Subcutaneous abdominal adipose tissue (tissue), 5 donors: ENCODE results near the gene BTBD17.

Experiments
- H3K27ac ChIP-seq: one replicate; pipeline ENCODE4 v1.7.0; 2013; ENCODE audit warnings: low read depth, mild to moderate bottlenecking, inconsistent platforms, low read length, moderate library complexity
- H3K27me3 ChIP-seq, 5 donors: one replicate each; pipeline ENCODE4 v1.7.0; 2013; ENCODE audit warnings: low read length in 5 of 5, inconsistent platforms in 1 of 5; ENCODE audit not compliant: control insufficient read depth in 5 of 5, insufficient read depth in 4 of 5
- H3K36me3 ChIP-seq, 5 donors: one replicate each; pipeline ENCODE4 v1.7.0; 2013; ENCODE audit warnings: low read length in 5 of 5; ENCODE audit not compliant: control insufficient read depth in 5 of 5, insufficient read depth in 5 of 5
- H3K4me1 ChIP-seq, 5 donors: one replicate each; pipeline ENCODE4 v1.7.0; 2013; ENCODE audit warnings: low read length in 5 of 5, mild to moderate bottlenecking in 3 of 5, moderate library complexity in 1 of 5; ENCODE audit not compliant: control insufficient read depth in 5 of 5, insufficient read depth in 5 of 5
- H3K4me3 ChIP-seq, 5 donors: one replicate each; pipeline ENCODE4 v1.7.0; 2013; ENCODE audit warnings: low read length in 5 of 5, low read depth in 1 of 5
- H3K9ac ChIP-seq, 5 donors: one replicate each; pipeline ENCODE4 v1.7.0; 2013; ENCODE audit warnings: low read length in 5 of 5, mild to moderate bottlenecking in 4 of 5, moderate library complexity in 3 of 5
- H3K9me3 ChIP-seq, 5 donors: one replicate each; pipeline ENCODE4 v1.7.0; 2013; ENCODE audit warnings: low read length in 5 of 5; ENCODE audit not compliant: control insufficient read depth in 5 of 5
- donor health status: healthy.
- donor health status: healthy.
- donor health status: healthy.
- donor health status: healthy.
- donor health status: healthy.

The BTBD17 gene

GRCh38 chr17:74389084-74389753 is 27.6 kb upstream of the BTBD17 start:
- H3K4me1 ChIP-seq, result peaks cover 5 to 44% (median 43%) of the 10 kb centered on the region in 5 donors
- peaks cover 0 to 3% (median 0%) of the 10 kb centered on the region in 5 donors for H3K9me3 ChIP-seq
- no peaks in the 10 kb centered on the region for H3K27me3 ChIP-seq
- no peak overlapping the region for H3K4me3 ChIP-seq
- no peak overlapping the region for H3K27ac ChIP-seq
- H3K9ac ChIP-seq, result no peak overlapping the region
- no peaks in the 10 kb centered on the region for H3K36me3 ChIP-seq

- peak overlapping the region in 1 of 5 donors; percentile 44 for H3K9ac ChIP-seq
- no peaks in the 10 kb centered on the region for H3K27me3 ChIP-seq
- H3K36me3 ChIP-seq, result no peaks in the 10 kb centered on the region
- no peak overlapping the region for H3K27ac ChIP-seq
- peaks cover 3 to 30% (median 27%) of the 10 kb centered on the region in 5 donors for H3K4me1 ChIP-seq
- peaks cover 0 to 2% (median 0%) of the 10 kb centered on the region in 5 donors for H3K9me3 ChIP-seq
- H3K4me3 ChIP-seq, result no peak overlapping the region
These were observed 25.9 kb upstream of the BTBD17 start for GRCh38 chr17:74387365-74388218.

- Histone ChIP-seq H3K4me1 (peaks cover 0 to 18% (median 15%) of the 10 kb centered on the region in 5 donors), H3K27ac (no peak overlapping the region), H3K4me3 (no peak overlapping the region), H3K9me3 (no peaks in the 10 kb centered on the region), H3K27me3 (no peaks in the 10 kb centered on the region), H3K36me3 (no peaks in the 10 kb centered on the region), H3K9ac (no peak overlapping the region)
These were observed 24.7 kb upstream of the BTBD17 start for GRCh38 chr17:74386386-74386785.

DNA sequence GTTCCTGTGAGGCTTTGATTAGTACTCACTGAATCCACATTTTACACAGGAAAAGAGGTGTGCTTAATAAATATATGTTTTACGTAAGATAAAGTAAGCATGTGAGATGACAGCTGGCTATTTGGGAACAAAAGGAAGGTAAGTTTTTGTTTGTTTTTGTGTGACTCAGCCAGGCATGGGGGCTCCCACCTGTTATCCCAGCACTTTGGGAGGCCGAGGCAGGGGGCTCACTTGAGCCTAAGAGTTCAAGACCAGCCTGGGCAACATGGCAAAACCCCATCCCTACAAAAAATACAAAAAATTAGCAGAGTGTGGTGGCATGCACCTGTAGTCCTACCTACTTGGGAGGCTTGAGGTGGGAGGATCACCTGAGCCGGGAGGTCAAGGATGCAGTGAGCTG is 23.5 kb upstream of the BTBD17 start:
- H3K9me3 ChIP-seq, result no peaks in the 10 kb centered on the region
- no peaks in the 10 kb centered on the region for H3K36me3 ChIP-seq
- peaks cover 0 to 15% (median 13%) of the 10 kb centered on the region in 5 donors for H3K4me1 ChIP-seq
- no peak overlapping the region for H3K27ac ChIP-seq
- H3K27me3 ChIP-seq, result no peaks in the 10 kb centered on the region
- no peak overlapping the region for H3K9ac ChIP-seq
- no peak overlapping the region for H3K4me3 ChIP-seq

DNA sequence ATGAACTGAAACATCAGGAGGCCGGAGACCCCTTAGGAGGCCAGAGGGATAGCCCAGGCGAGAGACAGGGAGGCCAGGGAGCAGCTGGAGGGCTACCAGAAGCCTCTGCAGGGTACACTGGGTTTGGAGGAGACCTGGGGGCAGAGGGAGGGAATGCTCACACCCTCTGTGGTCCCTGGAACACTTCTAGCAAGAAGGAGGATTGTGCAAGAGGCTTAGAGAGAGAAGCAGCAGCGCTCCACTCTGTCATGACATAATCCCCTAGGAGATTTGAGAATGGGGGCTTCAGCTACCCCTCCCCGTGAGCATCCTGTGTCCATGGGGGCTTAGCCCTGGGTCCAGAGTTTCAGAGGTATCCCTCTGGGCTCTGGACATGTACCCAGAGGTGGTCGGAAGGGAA is 21.5 kb upstream of the BTBD17 start:
- Histone ChIP-seq H3K4me3 (no peak overlapping the region), H3K4me1 (peaks cover 0 to 26% (median 23%) of the 10 kb centered on the region in 5 donors), H3K27ac (no peak overlapping the region), H3K27me3 (no peaks in the 10 kb centered on the region), H3K9ac (peak overlapping the region in 1 of 5 donors; percentile 35), H3K36me3 (no peaks in the 10 kb centered on the region), H3K9me3 (no peaks in the 10 kb centered on the region)

- Histone ChIP-seq H3K9ac (no peak overlapping the region), H3K36me3 (no peaks in the 10 kb centered on the region), H3K27me3 (no peaks in the 10 kb centered on the region), H3K27ac (no peak overlapping the region), H3K4me1 (peaks cover 0 to 17% (median 14%) of the 10 kb centered on the region in 5 donors), H3K4me3 (no peak overlapping the region), H3K9me3 (no peaks in the 10 kb centered on the region)
These were observed 19.5 kb upstream of the BTBD17 start for GRCh38 chr17:74380959-74381808.

GRCh38 chr17:74380086-74380958 is 18.7 kb upstream of the BTBD17 start:
- H3K4me3 ChIP-seq, result peak overlapping the region in 2 of 5 donors; percentile 49 to 55
- no peaks in the 10 kb centered on the region for H3K27me3 ChIP-seq
- H3K4me1 ChIP-seq, result peaks cover 0 to 15% (median 11%) of the 10 kb centered on the region in 5 donors
- H3K9me3 ChIP-seq, result no peaks in the 10 kb centered on the region
- peak overlapping the region in 1 of 5 donors; percentile 31 for H3K9ac ChIP-seq
- H3K27ac ChIP-seq, result no peak overlapping the region
- no peaks in the 10 kb centered on the region for H3K36me3 ChIP-seq

DNA sequence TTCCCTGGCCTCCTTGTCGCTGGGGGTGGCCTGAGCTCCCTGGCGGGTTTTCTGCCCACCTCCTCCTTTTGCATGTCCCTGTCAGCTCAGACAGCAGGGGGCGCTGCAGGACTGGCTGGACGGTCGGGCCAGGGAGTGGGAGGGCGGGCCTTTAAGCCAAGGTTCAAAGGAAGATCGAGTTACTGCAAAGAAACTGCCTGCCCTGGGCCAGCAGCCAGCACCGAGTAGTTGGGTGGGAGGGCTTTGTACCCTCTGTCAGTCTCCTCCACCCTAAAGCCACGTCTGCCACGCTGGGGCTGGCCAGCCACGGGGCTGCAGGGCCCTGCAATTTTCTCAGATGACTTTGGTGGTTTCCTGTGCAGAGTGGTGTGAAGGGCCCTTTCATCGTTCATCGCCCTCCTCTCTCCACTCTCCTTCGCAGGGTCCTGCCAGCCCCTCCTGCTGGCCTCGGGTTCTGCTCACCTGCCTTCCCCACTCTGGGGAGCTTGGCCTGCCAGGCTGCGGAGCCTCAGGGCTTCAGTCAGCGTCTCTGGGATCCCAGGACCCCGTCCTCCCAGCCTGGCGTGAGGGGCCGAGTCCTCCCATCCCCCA is 17.9 kb upstream of the BTBD17 start:
- no peak overlapping the region for H3K27ac ChIP-seq
- H3K4me1 ChIP-seq, result peaks cover 0 to 15% (median 11%) of the 10 kb centered on the region in 5 donors
- H3K36me3 ChIP-seq, result no peaks in the 10 kb centered on the region
- H3K9ac ChIP-seq, result peak overlapping the region in 1 of 5 donors; percentile 31
- H3K4me3 ChIP-seq, result peak overlapping the region in 3 of 5 donors; percentile 22 to 55 (median 49)
- no peaks in the 10 kb centered on the region for H3K27me3 ChIP-seq
- H3K9me3 ChIP-seq, result no peaks in the 10 kb centered on the region

GRCh38 chr17:74374858-74375257 is 13.2 kb upstream of the BTBD17 start:
- Histone ChIP-seq H3K9me3 (no peaks in the 10 kb centered on the region), H3K4me3 (no peak overlapping the region), H3K27ac (no peak overlapping the region), H3K9ac (no peak overlapping the region), H3K4me1 (peaks cover 0 to 15% (median 7%) of the 10 kb centered on the region in 5 donors), H3K36me3 (no peaks in the 10 kb centered on the region), H3K27me3 (peaks cover 0 to 4% (median 0%) of the 10 kb centered on the region in 5 donors)
